ENCODE measurements around the gene COBLL1. TPM values are rescaled to one million over a fixed set of nuclear protein-coding genes. Genes with fewer than 3 reads are reported as not detected.

COBLL1 gene
- total RNA-seq, 3 donors from 2014 or later = 19.5 to 30.0 (median 26.1) TPM

GRCh38 chr2:164823126-164823525 is 18.5 kb downstream of the COBLL1 start:
- H3K36me3 ChIP-seq (ENCODE audit: low read depth) = no peaks in the 10 kb centered on the region
- no peak for TF ChIP-seq CTCF (IDR thresholded peaks at IDR 0.05)
- H3K4me3 ChIP-seq = no peak overlapping the region
- H3K9me3 ChIP-seq = no peaks in the 10 kb centered on the region
- intact Hi-C loops (cut with DNase I, micrococcal nuclease) = no loop called here
- DNase-seq (no peak), ATAC-seq (no peak)
- H3K4me1 ChIP-seq (ENCODE audit: low read depth) = peaks cover 10% of the 10 kb centered on the region

GRCh38 chr2:164821338-164821737 is 20.3 kb downstream of the COBLL1 start:
- DNase-seq = no peak
- Histone ChIP-seq H3K4me1 (ENCODE audit: low read depth) (peaks cover 5% of the 10 kb centered on the region), H3K9me3 (no peaks in the 10 kb centered on the region), H3K36me3 (ENCODE audit: low read depth) (no peaks in the 10 kb centered on the region), H3K4me3 (no peak overlapping the region)
- intact Hi-C loops (cut with DNase I, micrococcal nuclease) = no loop called here
- ATAC-seq = no peak
- TF ChIP-seq CTCF (IDR thresholded peaks at IDR 0.05) = no peak

- Histone ChIP-seq H3K4me3 (no peak overlapping the region), H3K4me1 (ENCODE audit: low read depth) (no peaks in the 10 kb centered on the region), H3K36me3 (ENCODE audit: low read depth) (no peaks in the 10 kb centered on the region), H3K9me3 (no peaks in the 10 kb centered on the region)
- no peak for TF ChIP-seq CTCF (IDR thresholded peaks at IDR 0.05)
- ATAC-seq (no peak), DNase-seq (no peak)
- intact Hi-C loops (cut with DNase I, micrococcal nuclease) = no loop called here
These were observed 23.2 kb downstream of the COBLL1 start for GRCh38 chr2:164818149-164819136.

GRCh38 chr2:164816900-164817299 is 24.7 kb downstream of the COBLL1 start:
- TF ChIP-seq CTCF (IDR thresholded peaks at IDR 0.05) = no peak
- Histone ChIP-seq H3K4me3 (no peak overlapping the region), H3K4me1 (ENCODE audit: low read depth) (no peaks in the 10 kb centered on the region), H3K36me3 (ENCODE audit: low read depth) (no peaks in the 10 kb centered on the region), H3K9me3 (no peaks in the 10 kb centered on the region)
- DNase-seq (no peak), ATAC-seq (no peak)
- intact Hi-C loops (cut with DNase I, micrococcal nuclease) = no loop called here

GRCh38 chr2:164816046-164816445 is 25.6 kb downstream of the COBLL1 start:
- TF ChIP-seq CTCF (IDR thresholded peaks at IDR 0.05) = no peak
- intact Hi-C loops (cut with DNase I, micrococcal nuclease) = no loop called here
- ATAC-seq (no peak), DNase-seq (no peak)
- no peaks in the 10 kb centered on the region for H3K36me3 ChIP-seq (ENCODE audit: low read depth)
- H3K4me1 ChIP-seq (ENCODE audit: low read depth) = no peaks in the 10 kb centered on the region
- no peaks in the 10 kb centered on the region for H3K9me3 ChIP-seq
- no peak overlapping the region for H3K4me3 ChIP-seq
